Prostate gland (tissue), 2 donors: ENCODE results near the gene ADH7. TPM values are rescaled to one million over a fixed set of nuclear protein-coding genes. Genes with fewer than 3 reads are reported as not detected.

Experiments used
- DNase-seq: peaks from one replicate; pipeline ENCODE4 v3.0.0-alpha.2; 2019; ENCODE audit warnings: low spot score
- H3K27ac ChIP-seq, 2 donors: fragments of 200-600 bp; sonication (generic); 2 replicates each; pipeline ENCODE4 v1.5.1; 2017 to 2019
- H3K27me3 ChIP-seq: fragments of 200-600 bp; sonication (generic); replicated peaks from 2 replicates; pipeline ENCODE4 v1.5.1; 2019; ENCODE audit not compliant: insufficient read depth
- H3K36me3 ChIP-seq, 2 donors: fragments of 200-600 bp; sonication (generic); 1 replicate in 1 of 2; 2 replicates in 1 of 2; pipeline versions ENCODE4 v1.5.1 to v1.8.1; 2017 to 2019
- H3K4me1 ChIP-seq: fragments of 200-600 bp; sonication (generic); replicated peaks from 2 replicates; pipeline ENCODE4 v1.5.1; 2019
- H3K4me3 ChIP-seq, 2 donors: fragments of 200-600 bp; sonication (generic); 2 replicates each; pipeline ENCODE4 v1.5.1; 2017 to 2019
- H3K9me3 ChIP-seq: fragments of 200-600 bp; sonication (generic); 2 replicates; pipeline ENCODE4 v1.5.1; 2017
- POLR2A ChIP-seq: fragments of 450-650 bp; IDR thresholded peaks from one replicate; pipeline ENCODE4 v1.6.1; 2016; ENCODE audit warnings: antibody characterized with exemption, mild to moderate bottlenecking
- POLR2AphosphoS5 ChIP-seq: sonication (generic); formaldehyde crosslinking; IDR thresholded peaks from one replicate; pipeline ENCODE4 v1.6.1; 2017; ENCODE audit warnings: antibody characterized with exemption
- WGBS: methylation state at CpG from one replicate; pipeline ENCODE4 v1.1.5; 2018; 5-methylcytosine and 5-hydroxymethylcytosine counted together
- intact Hi-C: fragments of 100-400 bp; cut with DNase I; formaldehyde crosslinking; loops from one replicate; pipeline ENCODE4 v1.14.2; 2022
- total RNA-seq, 2 donors: library from RNA; depleted of rRNA; stranded (reverse); fragments of >200 nt; gene quantifications; one replicate each; pipeline ENCODE4 v1.1.0, GENCODE V29; 2016
- TF ChIP-seq, protein P1 (sequence below), 4 experiments: fragments of 200-600 bp in 2 of 4; fragments of 450-650 bp in 2 of 4; sonication (generic) in 2 of 4; IDR thresholded peaks; 1 replicate in 3 of 4; 2 replicates in 1 of 4; pipeline ENCODE4 v1.5.1; 2016 to 2019; ENCODE audit warnings: antibody characterized with exemption in 4 of 4, mild to moderate bottlenecking in 2 of 4, moderate library complexity in 2 of 4

Gene ADH7
- total RNA-seq, 2 donors from 2014 or later = 0.64 TPM; not detected in 1

DNA sequence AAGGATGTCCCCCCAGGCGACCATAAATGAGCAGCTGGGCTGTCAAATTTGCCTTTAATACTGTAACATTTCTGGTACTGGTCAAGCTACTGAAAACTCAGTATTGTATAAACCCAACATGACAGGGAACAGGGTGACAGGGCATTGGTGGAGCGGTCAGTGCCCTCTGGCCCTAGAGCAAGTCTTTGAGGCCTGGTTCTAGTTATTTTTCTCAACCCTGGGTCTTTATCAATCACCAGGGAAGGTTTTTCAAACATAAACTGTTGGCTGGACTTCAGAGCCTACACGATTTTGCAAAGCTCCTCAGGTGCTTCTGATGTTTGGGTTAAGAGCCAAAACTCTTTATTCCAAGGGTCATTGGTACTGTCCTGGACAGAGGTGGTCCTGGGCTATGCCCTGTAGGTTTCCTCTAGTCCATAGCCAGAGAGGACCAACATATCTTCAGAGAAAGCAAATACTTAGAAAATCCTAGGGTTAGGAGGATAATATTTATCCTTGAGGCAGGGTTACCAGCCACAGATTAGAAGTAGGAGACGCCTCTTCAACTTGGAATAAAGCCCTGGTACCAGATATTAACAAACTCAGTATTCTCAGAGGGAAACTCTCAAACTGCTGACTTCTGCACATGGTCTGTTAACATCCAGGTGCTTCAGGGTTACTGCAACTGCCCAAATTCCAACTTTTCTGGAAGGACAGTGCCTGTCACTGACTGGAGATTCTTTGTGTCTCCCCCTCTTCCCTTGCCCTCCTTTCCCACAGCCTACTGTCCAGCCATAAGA, 26.7 kb upstream of the ADH7 start:
- H3K27ac ChIP-seq = no peak overlapping the region
- intact Hi-C loops = loop anchor here (5.0 to 10.0 kb wide), 2 partner anchors 467 to 525 kb away; partner anchors contain the start of gene METAP1
- no peaks in the 10 kb centered on the region for H3K27me3 ChIP-seq
- no peak overlapping the region for H3K4me3 ChIP-seq
- TF ChIP-seq, protein P1, sequence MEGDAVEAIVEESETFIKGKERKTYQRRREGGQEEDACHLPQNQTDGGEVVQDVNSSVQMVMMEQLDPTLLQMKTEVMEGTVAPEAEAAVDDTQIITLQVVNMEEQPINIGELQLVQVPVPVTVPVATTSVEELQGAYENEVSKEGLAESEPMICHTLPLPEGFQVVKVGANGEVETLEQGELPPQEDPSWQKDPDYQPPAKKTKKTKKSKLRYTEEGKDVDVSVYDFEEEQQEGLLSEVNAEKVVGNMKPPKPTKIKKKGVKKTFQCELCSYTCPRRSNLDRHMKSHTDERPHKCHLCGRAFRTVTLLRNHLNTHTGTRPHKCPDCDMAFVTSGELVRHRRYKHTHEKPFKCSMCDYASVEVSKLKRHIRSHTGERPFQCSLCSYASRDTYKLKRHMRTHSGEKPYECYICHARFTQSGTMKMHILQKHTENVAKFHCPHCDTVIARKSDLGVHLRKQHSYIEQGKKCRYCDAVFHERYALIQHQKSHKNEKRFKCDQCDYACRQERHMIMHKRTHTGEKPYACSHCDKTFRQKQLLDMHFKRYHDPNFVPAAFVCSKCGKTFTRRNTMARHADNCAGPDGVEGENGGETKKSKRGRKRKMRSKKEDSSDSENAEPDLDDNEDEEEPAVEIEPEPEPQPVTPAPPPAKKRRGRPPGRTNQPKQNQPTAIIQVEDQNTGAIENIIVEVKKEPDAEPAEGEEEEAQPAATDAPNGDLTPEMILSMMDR (IDR thresholded peaks at IDR 0.05) = no peak
- TF ChIP-seq POLR2A (no peak), POLR2AphosphoS5 (no peak)
- no peaks in the 10 kb centered on the region for H3K4me1 ChIP-seq
- 76% methylated on average over 4 of the region's 4 CpGs for WGBS
- no peak for DNase-seq
- H3K9me3 ChIP-seq = no peaks in the 10 kb centered on the region
- H3K36me3 ChIP-seq = no peaks in the 10 kb centered on the region

DNA sequence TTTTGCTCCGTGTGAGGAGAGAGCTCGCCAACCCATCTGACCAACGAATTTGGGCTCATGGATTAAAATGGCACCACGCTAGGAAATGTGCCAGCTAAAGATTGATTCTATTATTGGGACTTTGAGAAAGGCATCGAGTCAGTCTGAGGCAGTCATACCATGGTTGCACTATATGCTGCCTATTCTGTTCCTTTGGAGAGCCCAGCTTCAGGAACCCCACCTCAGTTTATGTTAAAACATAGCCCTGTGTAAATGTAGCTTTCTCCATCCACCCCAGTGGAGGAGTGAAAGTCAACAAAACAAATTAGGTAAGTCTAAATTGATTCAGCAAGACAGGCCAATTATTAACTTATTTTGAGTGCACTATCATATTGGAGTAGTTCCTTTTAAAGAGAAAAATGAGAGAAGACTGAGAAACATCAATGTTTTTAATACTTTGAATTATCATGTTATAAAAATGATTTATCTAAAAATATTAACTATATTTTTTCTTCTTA, 24.5 kb upstream of the ADH7 start:
- TF ChIP-seq, protein P1 (IDR thresholded peaks at IDR 0.05) = no peak
- TF ChIP-seq POLR2AphosphoS5 = no peak
- TF ChIP-seq POLR2A = no peak
- no peak for DNase-seq
- Histone ChIP-seq H3K27me3 (no peaks in the 10 kb centered on the region), H3K36me3 (no peaks in the 10 kb centered on the region), H3K27ac (no peak overlapping the region), H3K9me3 (no peaks in the 10 kb centered on the region), H3K4me1 (no peaks in the 10 kb centered on the region), H3K4me3 (no peak overlapping the region)
- 88% methylated on average over 5 of the region's 5 CpGs for WGBS
- intact Hi-C loops = loop anchor here (5.0 to 10.0 kb wide), 5 partner anchors 52 to 522 kb away; partner anchors contain the start of gene METAP1

DNA sequence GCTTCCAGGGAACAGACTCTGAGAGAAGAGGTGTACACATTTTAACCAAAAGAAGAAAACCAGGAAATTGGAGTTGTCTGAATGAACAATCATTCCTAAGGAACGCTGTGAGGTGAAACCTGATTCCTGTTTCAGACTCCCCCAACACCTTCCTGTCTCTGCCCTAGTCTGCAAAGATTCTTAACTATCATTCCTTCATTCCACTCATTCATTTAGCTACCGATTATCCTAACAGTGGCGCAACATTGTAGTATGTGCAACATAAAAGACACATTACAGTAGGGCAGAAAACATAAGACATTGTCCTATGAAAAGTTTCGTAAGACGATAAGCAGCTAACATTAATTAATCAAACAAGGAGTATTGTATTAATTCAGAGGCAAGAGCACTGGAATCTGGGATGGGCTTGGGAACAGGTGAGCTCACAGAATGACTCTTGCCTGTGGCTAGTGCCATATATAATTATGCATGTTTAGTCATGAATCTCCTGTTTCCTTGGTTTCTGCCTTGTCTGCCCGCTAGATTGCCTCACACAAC, 23.8 kb upstream of the ADH7 start:
- H3K27ac ChIP-seq = no peak overlapping the region
- WGBS = 62% methylated on average over 6 of the region's 6 CpGs
- TF ChIP-seq, protein P1 (IDR thresholded peaks at IDR 0.05) = no peak
- no peak for TF ChIP-seq POLR2AphosphoS5
- no peak for TF ChIP-seq POLR2A

DNA sequence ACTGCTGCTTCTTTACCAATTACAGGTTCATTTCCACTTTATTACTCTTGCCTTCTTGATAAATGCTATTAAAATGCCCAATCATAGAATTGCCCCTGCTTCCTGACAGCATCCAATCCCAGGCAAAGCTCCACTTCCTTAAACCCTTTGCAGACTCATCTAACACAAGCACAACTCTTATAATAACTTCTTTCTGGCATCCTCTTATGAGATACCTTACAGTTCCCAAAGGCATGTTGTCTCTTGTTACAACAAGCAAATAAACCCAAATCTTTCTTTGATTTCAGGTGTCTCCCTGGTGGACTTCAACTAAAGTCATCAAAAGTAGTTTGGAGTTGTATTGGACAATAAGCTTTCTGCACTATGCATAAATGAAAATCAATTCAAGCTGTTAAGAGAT, 22.5 kb upstream of the ADH7 start:
- no peaks in the 10 kb centered on the region for H3K4me1 ChIP-seq
- H3K27ac ChIP-seq = no peak overlapping the region
- no peaks in the 10 kb centered on the region for H3K27me3 ChIP-seq
- H3K4me3 ChIP-seq = no peak overlapping the region
- no peaks in the 10 kb centered on the region for H3K9me3 ChIP-seq
- intact Hi-C loops = loop anchor here (5.0 to 10.0 kb wide), 3 partner anchors 50 to 335 kb away; no protein-coding TSS in a partner anchor
- no peaks in the 10 kb centered on the region for H3K36me3 ChIP-seq
- TF ChIP-seq, protein P1 (IDR thresholded peaks at IDR 0.05) = no peak
- no peak for TF ChIP-seq POLR2AphosphoS5
- TF ChIP-seq POLR2A = no peak
- no peak for DNase-seq

More for the DNA sequence above, 23.8 kb upstream of the ADH7 start:
- H3K4me1 ChIP-seq = no peaks in the 10 kb centered on the region
- intact Hi-C loops = loop anchor here (5.0 to 10.0 kb wide), 3 partner anchors 52 to 337 kb away; no protein-coding TSS in a partner anchor
- no peaks in the 10 kb centered on the region for H3K36me3 ChIP-seq
- no peak for DNase-seq
- H3K27me3 ChIP-seq = no peaks in the 10 kb centered on the region
- no peak overlapping the region for H3K4me3 ChIP-seq
- H3K9me3 ChIP-seq = no peaks in the 10 kb centered on the region
